Activated CD8-positive, alpha-beta T cell treated with anti-CD3 and anti-CD28 coated beads for 36 hours (primary cell): Measurements from ENCODE around the gene DPP4. TPM values are rescaled to one million over a fixed set of nuclear protein-coding genes. Genes with fewer than 3 reads are reported as not detected.
A peak's percentile ranks its signal among the peaks of the same experiment; 100 is the strongest.
"Not testable (repeated sequence)": the region's sequence is repeated elsewhere in the genome, so short reads cannot be mapped to it uniquely, and the experiment has no call there.

Experiments
- ATAC-seq: fragments of 200-7000 bp; cut with Tn5 transposase; one replicate; pipeline ENCODE4 v1.10.0; 2021; ENCODE audit warnings: mild to moderate bottlenecking, moderate library complexity
- CTCF ChIA-PET: fragments of 350-600 bp; sonication (Branson Sonifier 250); formaldehyde crosslinking; loops from one replicate; lab custom pipeline; 2021; ENCODE audit warnings: antibody characterized with exemption; lab: Charles Lee
- POLR2A ChIA-PET: fragments of 350-600 bp; sonication (Branson Sonifier 250); formaldehyde crosslinking; loops from one replicate; lab custom pipeline; 2021; ENCODE audit warnings: antibody characterized with exemption; lab: Charles Lee
- DNase-seq: peaks from one replicate; pipeline ENCODE4 v3.0.0-alpha.2; 2020
- H3K27ac Mint-ChIP-seq: one replicate; pipeline ENCODE4 v1.8.0; 2021; ENCODE audit warnings: mild to moderate bottlenecking, mixed read lengths
- H3K27me3 Mint-ChIP-seq: one replicate; pipeline ENCODE4 v1.8.0; 2021; ENCODE audit warnings: mixed read lengths
- H3K36me3 Mint-ChIP-seq: one replicate; pipeline ENCODE4 v1.8.0; 2021; ENCODE audit warnings: low read depth, mixed read lengths
- H3K4me1 Mint-ChIP-seq: one replicate; pipeline ENCODE4 v1.8.0; 2021; ENCODE audit warnings: low read depth, mixed read lengths
- H3K4me3 Mint-ChIP-seq: one replicate; pipeline ENCODE4 v1.8.0; 2021; ENCODE audit warnings: mild to moderate bottlenecking, moderate library complexity, mixed read lengths
- H3K9me3 Mint-ChIP-seq: one replicate; pipeline ENCODE4 v1.8.0; 2021; ENCODE audit warnings: mixed read lengths
- CTCF ChIP-seq: fragments of 200-600 bp; IDR thresholded peaks from one replicate; pipeline ENCODE4 v1.8.0; 2022; ENCODE audit warnings: antibody characterized with exemption, mild to moderate bottlenecking
- intact Hi-C: fragments of 100-400 bp; cut with micrococcal nuclease; formaldehyde crosslinking; loops from one replicate; pipeline ENCODE4 v1.10.0; 2022
- total RNA-seq, 2 experiments: library from RNA; stranded (reverse); gene quantifications; one replicate each; pipeline ENCODE4 v1.2.3, GENCODE V29; 2021

DPP4 gene
- total RNA-seq, 2 experiments from 2014 or later = 25.9 to 26.4 TPM

- DNase-seq (no peak), ATAC-seq (peak; percentile 37)
- CTCF ChIA-PET = no interaction called here
- Mint-ChIP-seq H3K27me3 (no peaks in the 10 kb centered on the region), H3K9me3 (no peaks in the 10 kb centered on the region), H3K36me3 (peaks cover 13% of the 10 kb centered on the region), H3K4me3 (peak overlapping the region; percentile 42), H3K27ac (peak overlapping the region; percentile 69), H3K4me1 (peaks cover 57% of the 10 kb centered on the region)
- intact Hi-C loops = loop anchor here (10.0 kb wide), 1 partner anchor 792 kb away; the partner anchor contains the start of gene TANK
- no peak for TF ChIP-seq CTCF
- POLR2A ChIA-PET = interaction anchor here (1.0 to 4.9 kb wide), 2 partner anchors 36 to 117 kb away, joined by 3 to 39 read pairs; partner anchors contain the start of gene DPP4
These were observed 117.3 kb downstream of the DPP4 start for GRCh38 chr2:161956738-161957137.

- ATAC-seq (no peak), DNase-seq (no peak)
- Mint-ChIP-seq H3K27ac (peak overlapping the region; percentile 66), H3K4me1 (peaks cover 62% of the 10 kb centered on the region), H3K4me3 (no peak overlapping the region), H3K27me3 (no peaks in the 10 kb centered on the region), H3K9me3 (no peaks in the 10 kb centered on the region), H3K36me3 (peaks cover 13% of the 10 kb centered on the region)
- POLR2A ChIA-PET = interaction anchor here (1.2 to 4.9 kb wide), 5 partner anchors 9 to 647 kb away, joined by 3 to 39 read pairs (median 4); partner anchors contain the start of gene PSMD14
- CTCF ChIA-PET = interaction anchor here (0.9 to 3.2 kb wide), 8 partner anchors 9 to 369 kb away, joined by 3 to 19 read pairs (median 3); no protein-coding TSS in a partner anchor
- TF ChIP-seq CTCF = no peak
- intact Hi-C loops = loop anchor here (10.0 kb wide), 1 partner anchor 790 kb away; the partner anchor contains the start of gene TANK
These were observed 118.8 kb downstream of the DPP4 start for GRCh38 chr2:161955211-161955610.

- ATAC-seq = peak; percentile 25
- Mint-ChIP-seq H3K4me3 (peak overlapping the region; percentile 1), H3K27me3 (no peaks in the 10 kb centered on the region), H3K36me3 (peaks cover 13% of the 10 kb centered on the region), H3K27ac (peak overlapping the region; percentile 88), H3K9me3 (no peaks in the 10 kb centered on the region), H3K4me1 (peaks cover 64% of the 10 kb centered on the region)
- CTCF ChIA-PET = interaction anchor here (0.9 to 3.2 kb wide), 9 partner anchors 8 to 368 kb away, joined by 3 to 19 read pairs (median 5); no protein-coding TSS in a partner anchor
- intact Hi-C loops = loop anchor here (5.0 to 10.0 kb wide), 3 partner anchors 103 to 789 kb away; partner anchors contain the start of gene TANK
- no peak for TF ChIP-seq CTCF
- POLR2A ChIA-PET = interaction anchor here (1.1 to 4.9 kb wide), 9 partner anchors 10 to 646 kb away, joined by 3 to 39 read pairs (median 4); partner anchors contain the start of gene PSMD14
- peak; percentile 35 for DNase-seq
These were observed 119.9 kb downstream of the DPP4 start for GRCh38 chr2:161954103-161954502.

- intact Hi-C loops = loop anchor here (2.0 to 10.0 kb wide), 4 partner anchors 13 to 789 kb away; partner anchors contain the start of gene TANK
- H3K4me3 Mint-ChIP-seq = not testable (repeated sequence)
These were observed 120.6 kb downstream of the DPP4 start for GRCh38 chr2:161953367-161953766.

GRCh38 chr2:161952783-161953191, 121.2 kb downstream of the DPP4 start:
- H3K4me3 Mint-ChIP-seq = peak overlapping the region; percentile 2
- TF ChIP-seq CTCF = no peak
- H3K4me1 Mint-ChIP-seq = peaks cover 63% of the 10 kb centered on the region
- H3K27me3 Mint-ChIP-seq = no peaks in the 10 kb centered on the region
- peaks cover 10% of the 10 kb centered on the region for H3K36me3 Mint-ChIP-seq
- intact Hi-C loops = loop anchor here (1.0 to 10.0 kb wide), 5 partner anchors 14 to 788 kb away; partner anchors contain the start of gene TANK
- ChIA-PET CTCF (interaction anchor here (0.7 to 3.2 kb wide), 15 partner anchors 11 to 366 kb away, joined by 3 to 19 read pairs (median 4); partner anchors contain the start of gene DPP4), POLR2A (interaction anchor here (0.8 to 4.9 kb wide), 9 partner anchors 11 to 711 kb away, joined by 3 to 39 read pairs (median 4); no protein-coding TSS in a partner anchor)
- peak overlapping the region; percentile 88 for H3K27ac Mint-ChIP-seq
- DNase-seq = peak; percentile 49
- ATAC-seq = peak; percentile 69
- no peaks in the 10 kb centered on the region for H3K9me3 Mint-ChIP-seq

More at GRCh38 chr2:161953367-161953766, 120.6 kb downstream of the DPP4 start:
- H3K27me3 Mint-ChIP-seq, ATAC-seq, DNase-seq, H3K9me3 Mint-ChIP-seq: not testable (repeated sequence)
- ChIA-PET POLR2A (interaction anchor here (0.5 to 4.9 kb wide), 13 partner anchors 10 to 712 kb away, joined by 3 to 39 read pairs (median 4); no protein-coding TSS in a partner anchor), CTCF (interaction anchor here (0.7 to 3.2 kb wide), 13 partner anchors 10 to 367 kb away, joined by 3 to 19 read pairs (median 4); partner anchors contain the start of gene DPP4)
- H3K4me1 Mint-ChIP-seq = peaks cover 62% of the 10 kb centered on the region
- peaks cover 12% of the 10 kb centered on the region for H3K36me3 Mint-ChIP-seq
- H3K27ac Mint-ChIP-seq = peak overlapping the region; percentile 88
